ENCODE data around the gene RAG1.

Gene RAG1

DNA sequence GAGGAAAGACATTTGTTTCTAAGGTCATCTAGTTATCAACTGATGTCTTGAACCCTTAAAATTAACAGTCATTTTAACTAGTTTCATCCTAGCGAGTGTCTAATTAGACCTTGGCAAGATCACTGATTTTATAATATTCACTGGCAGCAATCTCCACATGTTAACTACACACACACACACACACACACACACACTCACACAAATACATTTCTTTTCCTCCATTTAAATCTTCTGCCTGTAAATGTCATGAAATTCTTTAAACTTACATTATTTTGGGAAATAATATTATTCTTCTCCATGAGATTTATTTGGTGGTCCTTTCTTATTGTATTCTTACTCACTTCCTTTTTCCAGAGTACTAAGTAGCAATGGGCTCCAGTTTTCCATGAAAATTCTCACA is 23.6 kb downstream of the RAG1 start:
- no peak for DNase-seq

GRCh38 chr11:36594316-36594989 is 26.6 kb downstream of the RAG1 start, which contains the start of gene IFTAP:
TSS of gene IFTAP (plus strand) at chr11:36594502. CDS start at chr11:36610104, 15,602 bp downstream.
- DNase-seq: peak; percentile 68 to 99

GRCh38 chr11:36596880-36597279 is 29.1 kb downstream of the RAG1 start:
- no peak for DNase-seq

- no peak for DNase-seq
These were observed 30.2 kb downstream of the RAG1 start, which contains the start of gene RAG2 for GRCh38 chr11:36598051-36598450. TSS of gene RAG2 (minus strand) at chr11:36598236. CDS start at chr11:36594168, 4,068 bp downstream.

- DNase-seq: no peak
These were observed 32.4 kb downstream of the RAG1 start for GRCh38 chr11:36600180-36600579.

- no peak for DNase-seq
These were observed 33.3 kb downstream of the RAG1 start for GRCh38 chr11:36601155-36601554.

- DNase-seq: no peak
These were observed 34.3 kb downstream of the RAG1 start for GRCh38 chr11:36602135-36602534.

DNA sequence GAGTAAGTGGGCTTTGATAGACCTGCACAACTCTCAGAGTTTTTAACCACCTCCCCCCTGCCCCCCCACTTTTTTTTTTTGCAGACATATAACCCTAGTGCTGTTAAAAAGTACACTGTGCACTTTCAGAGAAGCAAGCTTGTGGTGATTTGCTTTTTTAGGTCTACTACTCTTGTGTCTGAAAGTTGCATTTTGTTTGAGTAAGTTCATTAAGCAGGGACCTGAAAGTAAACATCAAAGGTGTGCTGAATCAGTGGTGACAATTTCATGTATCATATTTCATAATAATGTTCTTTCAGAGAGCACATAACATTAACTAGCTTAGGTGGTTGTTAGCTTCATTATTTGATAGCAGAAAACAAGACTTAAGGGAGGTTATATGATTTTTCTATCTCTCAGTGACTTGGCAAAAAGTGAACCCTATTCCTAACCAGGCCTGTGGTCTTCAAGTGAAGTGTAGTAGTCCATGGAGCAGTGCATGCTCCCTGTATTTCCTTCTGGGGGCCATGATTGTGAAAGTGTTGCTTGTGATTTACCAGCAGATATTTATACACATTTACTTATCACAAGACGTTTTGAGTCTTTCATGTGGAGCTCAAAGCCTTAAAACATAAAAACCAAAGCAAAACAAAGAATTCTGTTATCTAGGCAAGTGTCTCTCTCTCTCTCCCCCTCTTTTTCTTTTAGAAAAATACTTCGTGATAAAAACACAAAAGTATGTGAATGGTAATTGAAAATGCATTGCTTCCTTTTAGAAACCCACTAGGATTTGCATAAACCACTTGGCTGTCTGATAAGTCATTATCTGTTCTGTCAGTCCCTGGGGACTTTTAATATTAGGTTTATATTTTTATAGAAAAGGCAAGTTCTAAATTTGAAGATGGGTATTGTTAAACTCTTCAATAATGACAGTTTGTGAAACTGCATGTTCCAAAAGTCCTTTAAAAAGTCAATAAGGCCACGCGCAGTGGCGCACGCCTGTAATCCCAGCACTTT is 37.7 kb downstream of the RAG1 start:
- no peak for DNase-seq

- DNase-seq: no peak
These were observed 40.8 kb downstream of the RAG1 start for GRCh38 chr11:36608491-36609199.

DNA sequence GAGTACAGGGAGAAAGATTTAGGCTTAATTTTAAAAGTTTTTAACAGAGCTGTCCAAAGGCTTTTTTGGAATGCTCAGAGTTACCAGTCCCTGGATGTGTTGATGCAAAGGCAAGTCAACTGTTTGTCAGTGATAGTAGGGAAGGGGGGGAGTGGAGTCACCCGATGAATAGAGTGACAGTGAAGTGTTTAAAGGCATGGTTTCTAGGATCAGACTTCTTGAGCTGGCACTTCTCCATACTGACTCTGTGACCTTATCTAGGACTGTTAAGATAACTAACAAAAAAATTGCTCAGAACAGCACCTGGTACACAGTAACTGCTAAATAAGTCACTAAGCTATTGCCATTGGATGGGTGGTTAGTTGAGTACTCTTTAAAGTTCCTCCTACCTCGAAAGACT is 41.6 kb downstream of the RAG1 start:
- DNase-seq: no peak

DNA sequence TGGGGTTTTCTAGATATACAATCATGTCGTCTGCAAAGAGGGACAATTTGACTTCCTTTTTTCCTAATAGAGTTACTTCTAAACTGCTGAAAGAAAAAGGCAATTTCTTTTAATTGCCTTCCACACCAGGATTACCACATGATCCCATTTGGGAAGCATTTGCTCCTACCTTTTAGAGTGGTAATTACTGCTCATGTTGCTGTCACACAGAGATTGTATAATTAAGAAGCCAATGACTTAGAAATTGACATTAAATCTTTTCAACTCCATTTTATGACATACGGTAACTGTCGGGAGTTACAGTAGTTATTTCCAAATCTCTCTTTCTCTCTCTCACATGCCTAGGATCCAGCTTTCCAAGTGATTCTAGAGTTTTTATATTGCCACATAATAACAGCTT is 48.0 kb downstream of the RAG1 start:
- DNase-seq: no peak

DNA sequence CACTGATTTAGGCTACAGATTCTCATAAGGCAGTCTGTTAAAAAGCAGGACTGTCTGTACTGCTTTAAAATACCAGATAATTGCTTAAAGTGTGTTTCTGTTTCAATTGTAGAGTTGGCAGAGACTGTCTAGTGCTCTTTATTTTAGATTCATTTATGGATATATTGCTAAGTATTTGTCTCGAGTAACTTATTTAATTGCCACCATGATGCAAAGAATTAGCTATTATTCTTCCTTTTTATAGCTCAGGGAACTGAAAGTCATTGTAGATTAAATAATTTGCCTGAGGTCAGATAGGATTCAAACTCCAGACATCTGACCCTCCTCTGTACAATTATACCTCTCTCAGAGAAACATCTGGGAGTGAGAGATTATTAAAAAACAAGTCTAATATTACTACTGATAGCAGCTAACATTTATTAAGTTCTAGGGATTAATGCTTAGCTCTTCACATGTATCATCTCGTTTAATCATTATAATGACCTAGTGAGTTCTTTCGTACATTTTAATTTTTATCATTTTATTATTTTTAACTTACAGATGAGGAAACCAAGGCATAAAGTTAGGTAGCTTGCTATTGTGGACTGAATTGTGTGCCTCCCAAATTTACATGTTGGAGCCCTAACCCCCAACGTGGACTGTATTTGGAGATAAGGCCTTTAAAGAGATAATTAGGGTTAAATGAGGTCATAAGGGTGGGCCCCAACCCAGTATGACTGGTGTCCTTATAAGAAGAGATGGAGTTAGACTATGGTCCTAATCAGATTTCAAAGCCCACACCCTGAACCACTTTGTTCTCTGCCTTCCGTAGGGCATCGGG is 49.9 kb downstream of the RAG1 start:
- DNase-seq: no peak

GRCh38 chr11:36618363-36619047 is 50.7 kb downstream of the RAG1 start:
- no peak for DNase-seq

GRCh38 chr11:36619502-36619901 is 51.7 kb downstream of the RAG1 start:
- DNase-seq: no peak

- no peak for DNase-seq
These were observed 52.4 kb downstream of the RAG1 start for GRCh38 chr11:36620246-36620645.

GRCh38 chr11:36622431-36623136 is 54.8 kb downstream of the RAG1 start:
- DNase-seq: peak in 1 of 2 donors; percentile 8

DNA sequence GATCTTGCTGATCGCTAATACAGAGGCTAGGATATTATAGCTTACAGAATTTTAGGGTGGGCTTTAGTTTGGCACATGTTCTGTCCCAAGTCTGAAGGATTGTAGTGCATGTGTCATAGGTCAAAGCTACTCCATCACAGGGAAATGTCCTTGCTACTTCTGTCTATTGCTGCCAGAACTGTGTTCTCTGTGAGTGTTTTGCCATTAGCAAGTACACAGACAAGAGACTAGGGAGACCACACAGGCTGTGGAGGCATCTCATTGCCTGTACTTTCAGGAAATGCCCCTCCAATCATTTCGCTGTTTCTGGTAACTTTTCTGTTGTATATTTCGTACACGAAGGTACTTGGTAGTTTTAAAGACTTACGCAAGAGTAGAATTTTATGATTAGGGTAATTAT is 55.7 kb downstream of the RAG1 start:
- DNase-seq: no peak

DNA sequence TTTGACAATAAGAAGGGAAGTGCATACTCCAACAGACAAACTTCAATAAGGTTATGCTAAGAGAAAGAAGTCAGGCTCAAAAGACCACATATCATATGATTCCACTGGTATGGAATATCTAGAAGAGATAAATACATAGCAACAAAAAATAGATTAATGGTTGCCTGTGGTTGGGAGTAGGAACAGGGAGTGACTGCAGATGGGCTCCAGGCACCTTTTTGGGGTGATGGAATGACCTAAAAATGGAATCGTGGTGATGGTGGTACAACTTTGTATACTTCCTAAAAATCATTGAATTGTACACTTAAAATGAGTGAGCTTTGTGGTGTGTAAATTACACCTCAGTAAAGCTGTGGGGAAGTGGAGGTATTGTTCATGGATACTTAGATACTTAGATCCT is 59.2 kb downstream of the RAG1 start:
- no peak for DNase-seq

DNA sequence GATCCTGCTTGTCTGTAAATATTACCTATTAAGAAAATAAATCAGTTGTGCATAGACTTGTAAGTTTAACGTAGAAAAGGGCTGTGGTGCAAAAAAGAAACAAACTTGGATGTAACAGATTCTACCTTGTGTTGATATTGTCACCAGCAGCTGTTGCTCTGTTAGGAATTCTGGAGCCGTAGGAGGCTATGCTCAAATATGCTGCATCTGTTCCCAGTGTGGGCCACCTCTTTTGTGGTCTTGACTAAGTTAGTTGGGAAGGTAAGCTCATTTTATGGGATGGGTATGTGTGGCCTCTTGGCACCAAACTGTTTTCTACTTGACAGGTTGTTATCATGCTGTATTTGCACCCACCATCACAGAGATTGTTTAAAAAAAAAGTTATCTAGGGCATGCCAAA is 59.7 kb downstream of the RAG1 start:
- DNase-seq: no peak

- DNase-seq: no peak
These were observed 60.3 kb downstream of the RAG1 start for GRCh38 chr11:36628141-36628540.

GRCh38 chr11:36628765-36629244 is 61.0 kb downstream of the RAG1 start:
- no peak for DNase-seq

All from hippocampal formation (tissue), 2 donors.